Tibial artery (tissue), 4 donors: ENCODE results near the gene DHRS4L2.
"Not testable (repeated sequence)": the region's sequence is repeated elsewhere in the genome, so short reads cannot be mapped to it uniquely, and the experiment has no call there.

Experiments
- DNase-seq, 2 donors: peaks; one replicate each; pipeline ENCODE4 v3.0.0-alpha.2; 2019
- H3K27ac ChIP-seq, 2 donors: fragments of 200-600 bp; sonication (generic) in 1 of 2; 1 replicate in 1 of 2; 2 replicates in 1 of 2; pipeline ENCODE4 v1.5.1; 2018 to 2019; ENCODE audit warnings: mild to moderate bottlenecking in 1 of 2
- H3K27me3 ChIP-seq, 2 donors: fragments of 200-600 bp; sonication (generic) in 1 of 2; one replicate each; pipeline versions ENCODE4 v1.5.1 to v1.6.0; 2016 to 2019
- H3K36me3 ChIP-seq, 3 donors: fragments of 200-600 bp; sonication (generic) in 2 of 3; one replicate each; pipeline ENCODE4 v1.5.1; 2016 to 2019; ENCODE audit warnings: mild to moderate bottlenecking in 2 of 3
- H3K4me1 ChIP-seq, 4 donors: fragments of 200-600 bp; sonication (generic) in 2 of 4; 1 replicate in 3 of 4; 2 replicates in 1 of 4; pipeline ENCODE4 v1.5.1; 2016 to 2019
- H3K4me3 ChIP-seq, 2 donors: fragments of 200-600 bp; sonication (generic) in 1 of 2; 1 replicate in 1 of 2; 2 replicates in 1 of 2; pipeline ENCODE4 v1.5.1; 2018 to 2019; ENCODE audit warnings: mild to moderate bottlenecking in 2 of 2
- H3K9me3 ChIP-seq, 3 donors: fragments of 200-600 bp; sonication (generic) in 1 of 3; one replicate each; pipeline ENCODE4 v1.5.1; 2016 to 2019
- CTCF ChIP-seq, 2 experiments: fragments of 200-600 bp in 1 of 2; fragments of 450-650 bp in 1 of 2; IDR thresholded peaks; one replicate each; pipeline ENCODE4 v1.5.1; 2017 to 2019; ENCODE audit warnings: antibody characterized with exemption in 2 of 2, mild to moderate bottlenecking in 1 of 2, moderate library complexity in 1 of 2
- intact Hi-C: fragments of 100-400 bp; cut with DNase I; formaldehyde crosslinking; loops from one replicate; pipeline ENCODE4 v1.15.0; 2023; ENCODE audit warnings: low total_unique reads

DHRS4L2 gene

GRCh38 chr14:24013654-24014514 lies 25.2 kb downstream of the DHRS4L2 start:
- intact Hi-C loops, result loop anchor here (5.0 kb wide), 1 partner anchor 93 kb away; no protein-coding TSS in a partner anchor
- Histone ChIP-seq H3K4me3 (no peak overlapping the region), H3K27ac (no peak overlapping the region), H3K4me1 (peaks cover 0 to 21% (median 11%) of the 10 kb centered on the region in 4 donors), H3K9me3 (no peaks in the 10 kb centered on the region), H3K36me3 (no peaks in the 10 kb centered on the region), H3K27me3 (no peaks in the 10 kb centered on the region)
- TF ChIP-seq CTCF (IDR thresholded peaks at IDR 0.05), result peak; percentile 87 to 93
- DNase-seq, result peak in 1 of 2 donors; percentile 27

GRCh38 chr14:24015745-24016144 lies 27.0 kb downstream of the DHRS4L2 start:
- H3K36me3 ChIP-seq, H3K4me3 ChIP-seq, H3K9me3 ChIP-seq, H3K27me3 ChIP-seq, DNase-seq, H3K27ac ChIP-seq: not testable (repeated sequence)
- H3K4me1 ChIP-seq, result peaks cover 0 to 21% (median 11%) of the 10 kb centered on the region in 4 donors
- intact Hi-C loops, result loop anchor here (2.0 kb wide), 1 partner anchor 43 kb away; no protein-coding TSS in a partner anchor

- intact Hi-C loops, result not testable (repeated sequence)
Measured at GRCh38 chr14:24018978-24019377, 30.2 kb downstream of the DHRS4L2 start.

GRCh38 chr14:24019944-24020343 lies 31.2 kb downstream of the DHRS4L2 start:
- intact Hi-C loops, H3K9me3 ChIP-seq, DNase-seq, H3K27me3 ChIP-seq, H3K4me1 ChIP-seq, H3K4me3 ChIP-seq, H3K27ac ChIP-seq, H3K36me3 ChIP-seq: not testable (repeated sequence)

More at GRCh38 chr14:24018978-24019377, 30.2 kb downstream of the DHRS4L2 start:
- not testable (repeated sequence) for H3K4me3 ChIP-seq, DNase-seq, H3K4me1 ChIP-seq, H3K27ac ChIP-seq, H3K27me3 ChIP-seq, H3K9me3 ChIP-seq, H3K36me3 ChIP-seq

- H3K27me3 ChIP-seq, H3K36me3 ChIP-seq, H3K4me3 ChIP-seq: not testable (repeated sequence)
Measured at GRCh38 chr14:24020520-24020919, 31.8 kb downstream of the DHRS4L2 start.

GRCh38 chr14:24024939-24025418 lies 36.2 kb downstream of the DHRS4L2 start:
- H3K27me3 ChIP-seq, H3K36me3 ChIP-seq, H3K4me1 ChIP-seq, H3K27ac ChIP-seq, H3K4me3 ChIP-seq, DNase-seq, H3K9me3 ChIP-seq, intact Hi-C loops: not testable (repeated sequence)

More at GRCh38 chr14:24020520-24020919, 31.8 kb downstream of the DHRS4L2 start:
- H3K9me3 ChIP-seq, DNase-seq, H3K27ac ChIP-seq, H3K4me1 ChIP-seq, intact Hi-C loops: not testable (repeated sequence)

GRCh38 chr14:24029687-24030086 lies 41.0 kb downstream of the DHRS4L2 start:
- H3K4me1 ChIP-seq, H3K36me3 ChIP-seq, H3K4me3 ChIP-seq, H3K9me3 ChIP-seq, DNase-seq, intact Hi-C loops, H3K27me3 ChIP-seq, H3K27ac ChIP-seq: not testable (repeated sequence)

- H3K27me3 ChIP-seq, H3K4me1 ChIP-seq, H3K27ac ChIP-seq, H3K4me3 ChIP-seq, intact Hi-C loops, H3K9me3 ChIP-seq, DNase-seq, H3K36me3 ChIP-seq: not testable (repeated sequence)
Measured at GRCh38 chr14:24031331-24031730, 42.6 kb downstream of the DHRS4L2 start.

- no peak for TF ChIP-seq CTCF (IDR thresholded peaks at IDR 0.05)
- Histone ChIP-seq H3K9me3 (peaks cover 0 to 7% (median 0%) of the 10 kb centered on the region in 3 donors), H3K4me3 (no peak overlapping the region), H3K4me1 (peaks cover 0 to 5% (median 2%) of the 10 kb centered on the region in 4 donors), H3K27ac (no peak overlapping the region), H3K27me3 (no peaks in the 10 kb centered on the region), H3K36me3 (no peaks in the 10 kb centered on the region)
- intact Hi-C loops, result no loop called here
- DNase-seq, result peak in 1 of 2 donors; percentile 69
Measured at GRCh38 chr14:24032727-24033418, 44.1 kb downstream of the DHRS4L2 start.

GRCh38 chr14:24035769-24036168 lies 47.0 kb downstream of the DHRS4L2 start:
- intact Hi-C loops, DNase-seq, H3K27me3 ChIP-seq, H3K9me3 ChIP-seq, H3K4me1 ChIP-seq, H3K36me3 ChIP-seq: not testable (repeated sequence)
- H3K4me3 ChIP-seq, result peak overlapping the region; percentile 52 to 68
- H3K27ac ChIP-seq, result peak overlapping the region; percentile 82 to 96
